AG04449 (cell line): ENCODE data around the gene GALNT8.

Source experiments
- CTCF ChIA-PET: fragments of 350-600 bp; formaldehyde crosslinking; extraction: SDS; loops from one replicate; lab custom pipeline; 2021; ENCODE audit warnings: antibody characterized with exemption; lab: Yijun Ruan, JAX
- POLR2A ChIA-PET: fragments of 400-600, 350-600 bp; formaldehyde crosslinking; extraction: SDS; loops from one replicate; lab custom pipeline; 2020; ENCODE audit warnings: antibody characterized with exemption, inconsistent platforms; lab: Yijun Ruan, JAX
- DNase-seq: peaks from one replicate; pipeline ENCODE4 v3.0.0-alpha.2; 2010; ENCODE audit warnings: low read depth, low spot score
- H3K4me3 ChIP-seq: 2 replicates; pipeline ENCODE4 v1.5.1; 2011; ENCODE audit warnings: low read depth, mild to moderate bottlenecking, control low read depth, low read length
- TF ChIP-seq, protein P1 (sequence below): IDR thresholded peaks from one replicate; pipeline ENCODE4 v1.5.1; 2011; ENCODE audit warnings: mild to moderate bottlenecking, moderate library complexity, low read length, control low read depth, inconsistent platforms; ENCODE audit not compliant: insufficient read depth; ENCODE audit errors: missing control alignments

Gene GALNT8

GRCh38 chr12:4701395-4702190, 18.6 kb upstream of the GALNT8 start:
- TF ChIP-seq, protein P1, sequence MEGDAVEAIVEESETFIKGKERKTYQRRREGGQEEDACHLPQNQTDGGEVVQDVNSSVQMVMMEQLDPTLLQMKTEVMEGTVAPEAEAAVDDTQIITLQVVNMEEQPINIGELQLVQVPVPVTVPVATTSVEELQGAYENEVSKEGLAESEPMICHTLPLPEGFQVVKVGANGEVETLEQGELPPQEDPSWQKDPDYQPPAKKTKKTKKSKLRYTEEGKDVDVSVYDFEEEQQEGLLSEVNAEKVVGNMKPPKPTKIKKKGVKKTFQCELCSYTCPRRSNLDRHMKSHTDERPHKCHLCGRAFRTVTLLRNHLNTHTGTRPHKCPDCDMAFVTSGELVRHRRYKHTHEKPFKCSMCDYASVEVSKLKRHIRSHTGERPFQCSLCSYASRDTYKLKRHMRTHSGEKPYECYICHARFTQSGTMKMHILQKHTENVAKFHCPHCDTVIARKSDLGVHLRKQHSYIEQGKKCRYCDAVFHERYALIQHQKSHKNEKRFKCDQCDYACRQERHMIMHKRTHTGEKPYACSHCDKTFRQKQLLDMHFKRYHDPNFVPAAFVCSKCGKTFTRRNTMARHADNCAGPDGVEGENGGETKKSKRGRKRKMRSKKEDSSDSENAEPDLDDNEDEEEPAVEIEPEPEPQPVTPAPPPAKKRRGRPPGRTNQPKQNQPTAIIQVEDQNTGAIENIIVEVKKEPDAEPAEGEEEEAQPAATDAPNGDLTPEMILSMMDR, result no peak
- no peak overlapping the region for H3K4me3 ChIP-seq
- ChIA-PET POLR2A (no interaction called here), CTCF (no interaction called here)
- no peak for DNase-seq

GRCh38 chr12:4703676-4704075, 16.5 kb upstream of the GALNT8 start:
- TF ChIP-seq, protein P1, result no peak
- POLR2A ChIA-PET, result no interaction called here
- H3K4me3 ChIP-seq, result no peak overlapping the region
- DNase-seq, result no peak
- CTCF ChIA-PET, result no interaction called here

DNA sequence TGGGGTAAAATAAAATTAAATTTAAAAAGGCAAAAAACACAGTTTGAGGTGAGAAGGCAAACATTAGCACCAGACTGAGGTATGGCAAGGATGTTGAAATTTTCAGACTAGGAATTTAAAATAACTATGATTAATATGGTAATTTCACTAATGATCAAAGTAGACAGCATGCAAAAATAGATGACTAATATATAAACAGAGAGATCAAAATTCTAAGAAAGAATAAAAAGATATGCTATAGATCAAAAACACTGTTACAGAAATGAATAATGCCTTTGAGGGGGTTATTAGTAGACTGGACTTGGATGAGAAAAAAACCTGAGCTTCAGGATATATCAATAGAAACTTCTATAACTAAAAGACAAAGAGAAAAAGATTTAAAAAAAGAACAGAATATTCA, 14.4 kb upstream of the GALNT8 start:
- DNase-seq, result no peak
- CTCF ChIA-PET, result no interaction called here
- TF ChIP-seq, protein P1, result no peak
- H3K4me3 ChIP-seq, result no peak overlapping the region
- POLR2A ChIA-PET, result no interaction called here

DNA sequence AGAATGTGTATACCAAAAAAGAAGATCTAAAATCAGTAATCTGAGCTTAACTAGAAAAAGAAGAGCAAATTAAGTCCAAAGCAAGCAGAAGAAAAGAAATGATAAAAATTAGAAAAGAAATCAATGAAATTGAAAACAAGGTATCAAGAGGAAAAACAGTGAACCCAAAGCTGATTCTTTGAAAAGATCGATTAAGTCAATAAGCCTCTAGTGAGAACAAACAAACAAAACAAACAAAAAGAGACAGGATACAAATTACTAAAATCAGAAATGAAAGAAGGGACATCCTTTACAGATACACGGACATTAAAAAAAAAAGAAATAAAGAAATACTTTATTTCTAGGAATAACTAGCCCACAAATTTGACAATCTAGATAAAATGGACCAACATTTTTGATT, 12.9 kb upstream of the GALNT8 start:
- H3K4me3 ChIP-seq, result no peak overlapping the region
- TF ChIP-seq, protein P1, result no peak
- no peak for DNase-seq
- POLR2A ChIA-PET, result no interaction called here
- CTCF ChIA-PET, result no interaction called here

DNA sequence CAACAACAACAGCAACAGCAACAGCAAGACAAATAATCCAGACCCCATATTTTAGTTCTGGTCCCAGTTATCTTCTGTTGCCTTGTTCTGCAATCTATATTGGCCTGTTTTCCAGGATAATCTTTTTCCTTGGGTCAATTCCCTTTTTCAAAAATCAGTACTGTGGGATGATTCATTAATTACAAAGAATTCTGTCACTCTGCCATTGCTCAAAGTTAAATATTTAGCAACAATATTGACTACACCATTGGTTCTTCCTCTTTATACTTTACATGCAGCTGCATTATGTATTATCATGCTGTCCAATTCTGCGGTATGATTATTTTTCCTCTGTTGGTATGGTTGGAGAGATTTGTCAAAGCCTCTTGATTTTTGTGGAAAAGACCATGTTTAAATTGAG, 10.1 kb upstream of the GALNT8 start:
- ChIA-PET POLR2A (no interaction called here), CTCF (no interaction called here)
- TF ChIP-seq, protein P1, result no peak
- DNase-seq, result no peak
- no peak overlapping the region for H3K4me3 ChIP-seq

DNA sequence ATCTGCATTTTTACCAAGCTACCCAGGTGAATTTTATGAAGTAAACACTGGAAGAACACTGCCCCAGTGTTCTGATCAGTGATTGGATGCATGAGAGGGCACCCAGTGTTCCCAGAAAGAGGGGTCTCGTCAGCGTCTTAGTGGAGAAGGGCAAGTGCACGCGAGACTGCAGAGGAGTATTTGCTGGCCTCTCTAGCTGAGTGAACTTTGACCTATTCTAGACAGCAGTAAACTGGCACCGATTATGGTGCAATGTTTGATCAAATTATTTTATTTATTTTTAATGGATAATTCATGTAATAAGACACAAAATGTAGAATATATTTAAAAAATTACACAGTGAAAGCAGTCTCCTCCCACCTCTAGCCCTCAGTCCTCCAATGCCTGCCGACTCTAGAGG, 5.3 kb upstream of the GALNT8 start:
- POLR2A ChIA-PET, result no interaction called here
- TF ChIP-seq, protein P1, result no peak
- DNase-seq, result no peak
- CTCF ChIA-PET, result no interaction called here
- no peak overlapping the region for H3K4me3 ChIP-seq
